ENCODE data around the gene CAPN5.

The CAPN5 gene

DNA sequence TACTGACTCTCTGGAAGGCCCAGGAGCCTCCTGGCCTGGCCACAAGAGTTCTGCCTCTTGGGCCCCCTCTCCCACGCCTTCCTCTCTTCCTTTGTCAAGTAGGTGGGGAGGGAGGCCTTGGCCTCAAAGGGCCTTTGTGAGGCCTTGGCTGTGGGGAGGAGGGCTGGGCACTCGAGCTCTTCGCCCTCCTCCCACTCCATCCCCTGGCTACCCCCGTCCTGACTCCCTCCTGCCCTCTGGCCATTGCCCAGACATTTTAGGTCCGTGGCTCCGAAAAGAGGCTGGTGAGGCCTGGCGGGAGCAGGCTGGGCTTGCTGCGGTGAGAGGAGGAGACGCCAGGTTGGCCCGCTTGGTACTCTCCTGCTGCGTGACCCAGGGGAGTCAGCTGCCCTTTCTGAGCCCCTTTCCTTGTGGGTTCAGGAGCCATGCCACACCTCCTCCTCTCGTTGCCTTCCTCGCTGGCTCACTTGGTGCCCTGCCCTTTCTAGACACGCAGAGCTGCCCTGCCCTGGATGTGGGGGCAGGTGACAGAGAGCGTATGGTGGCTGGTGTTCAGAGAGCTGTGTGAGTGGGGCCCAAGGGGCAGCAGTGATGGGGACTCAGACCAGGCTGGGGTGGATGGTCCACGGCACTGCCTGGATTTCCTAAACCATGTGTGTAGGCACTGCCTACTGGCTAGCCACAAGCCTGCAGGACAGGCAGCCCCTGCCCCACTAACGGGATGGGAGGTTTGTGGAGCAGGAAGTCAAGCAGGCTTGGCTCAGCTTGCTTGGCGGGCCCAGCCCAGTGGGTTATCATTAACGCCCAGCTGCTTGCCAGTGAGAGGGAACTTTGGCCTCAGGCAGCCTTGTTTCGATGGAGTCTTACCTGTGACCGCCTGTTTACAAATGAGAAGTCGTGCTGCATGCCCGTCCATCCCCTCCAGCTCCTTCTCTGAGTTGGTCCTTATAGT, 20.0 kb downstream of the CAPN5 start:
- H3K4me3 ChIP-seq (ENCODE audit: low read depth, low read length), result no peak overlapping the region
- no peak for DNase-seq (ENCODE audit: low read depth)
- TF ChIP-seq, protein P1, sequence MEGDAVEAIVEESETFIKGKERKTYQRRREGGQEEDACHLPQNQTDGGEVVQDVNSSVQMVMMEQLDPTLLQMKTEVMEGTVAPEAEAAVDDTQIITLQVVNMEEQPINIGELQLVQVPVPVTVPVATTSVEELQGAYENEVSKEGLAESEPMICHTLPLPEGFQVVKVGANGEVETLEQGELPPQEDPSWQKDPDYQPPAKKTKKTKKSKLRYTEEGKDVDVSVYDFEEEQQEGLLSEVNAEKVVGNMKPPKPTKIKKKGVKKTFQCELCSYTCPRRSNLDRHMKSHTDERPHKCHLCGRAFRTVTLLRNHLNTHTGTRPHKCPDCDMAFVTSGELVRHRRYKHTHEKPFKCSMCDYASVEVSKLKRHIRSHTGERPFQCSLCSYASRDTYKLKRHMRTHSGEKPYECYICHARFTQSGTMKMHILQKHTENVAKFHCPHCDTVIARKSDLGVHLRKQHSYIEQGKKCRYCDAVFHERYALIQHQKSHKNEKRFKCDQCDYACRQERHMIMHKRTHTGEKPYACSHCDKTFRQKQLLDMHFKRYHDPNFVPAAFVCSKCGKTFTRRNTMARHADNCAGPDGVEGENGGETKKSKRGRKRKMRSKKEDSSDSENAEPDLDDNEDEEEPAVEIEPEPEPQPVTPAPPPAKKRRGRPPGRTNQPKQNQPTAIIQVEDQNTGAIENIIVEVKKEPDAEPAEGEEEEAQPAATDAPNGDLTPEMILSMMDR (IDR thresholded peaks at IDR 0.05; ENCODE audit: insufficient read depth, low read depth, low read length, missing control alignments), result no peak

DNA sequence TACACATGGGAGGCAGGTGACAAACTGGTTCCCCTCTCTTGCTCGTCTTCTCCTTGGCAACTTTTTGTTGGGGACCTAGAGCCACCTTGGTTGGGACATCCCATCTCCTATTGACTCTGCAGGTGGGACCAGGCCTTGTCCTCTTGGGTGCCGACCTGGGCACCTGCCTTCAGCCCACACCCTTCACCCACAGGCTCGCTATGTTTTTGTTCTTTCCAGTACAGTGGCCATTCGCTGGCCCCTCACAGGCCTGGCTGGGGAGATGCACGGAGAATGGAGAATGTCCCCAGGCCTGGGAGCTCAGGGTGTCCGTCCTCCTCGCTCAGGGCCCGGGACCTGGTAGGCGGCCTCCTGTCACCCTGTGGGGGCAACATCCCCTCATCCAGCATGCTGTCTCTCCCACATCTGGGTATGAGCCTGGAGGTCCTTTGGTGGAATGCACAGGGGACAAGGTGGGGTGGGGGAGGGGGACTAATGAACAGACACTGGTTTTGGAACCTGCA, 21.0 kb downstream of the CAPN5 start:
- no peak for DNase-seq (ENCODE audit: low read depth)
- TF ChIP-seq, protein P1 (IDR thresholded peaks at IDR 0.05; ENCODE audit: insufficient read depth, low read depth, low read length, missing control alignments), result no peak
- H3K4me3 ChIP-seq (ENCODE audit: low read depth, low read length), result no peak overlapping the region

DNA sequence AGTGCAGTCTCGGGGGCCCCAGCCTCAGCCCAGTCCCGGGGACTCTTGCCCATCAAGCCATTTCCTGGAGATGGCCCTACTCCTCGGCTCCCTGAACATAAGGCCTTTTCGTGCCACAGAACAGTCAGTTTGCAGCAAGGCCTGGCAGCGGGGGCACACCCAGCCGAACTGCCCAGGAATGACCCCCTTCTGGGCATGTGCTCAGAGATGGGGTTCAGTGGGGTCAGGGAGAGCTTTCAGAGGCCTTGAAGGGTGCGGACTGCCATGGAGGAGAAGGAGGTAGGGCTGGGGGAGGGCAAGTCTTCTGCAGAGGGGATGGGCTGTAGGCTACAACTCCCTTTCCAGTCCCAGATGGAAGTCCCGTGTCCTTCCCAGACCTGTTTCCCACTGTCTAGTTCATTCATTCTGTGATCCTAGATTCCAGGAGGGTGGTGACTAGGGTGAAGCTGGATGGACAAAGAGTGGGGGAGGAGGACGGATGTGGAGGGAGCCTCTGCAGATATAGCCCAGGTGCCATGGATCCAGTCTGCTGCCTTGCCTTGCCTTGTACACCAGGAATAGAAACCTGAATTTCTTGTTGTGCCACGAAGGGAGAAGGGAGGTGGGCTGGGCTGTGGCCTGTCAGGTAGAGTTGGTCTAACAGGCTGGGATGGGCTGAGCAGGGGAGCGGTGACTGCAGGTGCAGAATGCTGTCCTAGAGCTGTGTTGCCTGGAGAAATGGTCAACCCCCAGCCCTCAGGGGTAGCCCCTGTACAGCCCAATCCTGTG, 21.6 kb downstream of the CAPN5 start:
- TF ChIP-seq, protein P1 (IDR thresholded peaks at IDR 0.05; ENCODE audit: insufficient read depth, low read depth, low read length, missing control alignments), result no peak
- no peak overlapping the region for H3K4me3 ChIP-seq (ENCODE audit: low read depth, low read length)
- DNase-seq (ENCODE audit: low read depth), result no peak

DNA sequence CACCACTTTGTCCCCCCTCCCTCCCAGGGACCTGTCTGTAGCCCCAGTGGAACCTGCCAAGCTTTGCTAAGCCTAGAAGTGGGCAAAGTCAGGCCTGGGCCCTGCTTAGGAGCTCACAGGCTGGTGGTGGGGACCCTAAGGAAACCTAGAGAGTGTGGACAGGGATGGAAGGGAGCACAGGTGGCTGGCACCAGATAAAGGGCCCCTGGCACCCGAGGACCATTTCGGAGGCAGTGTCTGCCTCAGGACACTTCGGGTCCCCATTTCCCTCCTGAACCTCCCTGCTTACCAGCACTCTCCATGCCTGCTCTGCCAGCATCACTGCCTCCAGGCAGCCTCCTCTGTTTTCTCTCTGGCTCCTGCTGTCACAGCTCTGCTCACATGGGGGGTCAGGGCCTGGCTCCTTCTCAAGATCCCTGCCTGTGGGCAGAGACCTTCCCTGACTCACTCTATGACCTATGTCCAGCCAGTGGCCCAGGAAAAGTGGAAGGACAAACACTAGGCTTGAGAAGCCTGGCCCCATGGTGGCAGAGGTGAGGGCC, 22.3 kb downstream of the CAPN5 start:
- H3K4me3 ChIP-seq (ENCODE audit: low read depth, low read length), result no peak overlapping the region
- TF ChIP-seq, protein P1 (IDR thresholded peaks at IDR 0.05; ENCODE audit: insufficient read depth, low read depth, low read length, missing control alignments), result no peak
- DNase-seq (ENCODE audit: low read depth), result no peak

DNA sequence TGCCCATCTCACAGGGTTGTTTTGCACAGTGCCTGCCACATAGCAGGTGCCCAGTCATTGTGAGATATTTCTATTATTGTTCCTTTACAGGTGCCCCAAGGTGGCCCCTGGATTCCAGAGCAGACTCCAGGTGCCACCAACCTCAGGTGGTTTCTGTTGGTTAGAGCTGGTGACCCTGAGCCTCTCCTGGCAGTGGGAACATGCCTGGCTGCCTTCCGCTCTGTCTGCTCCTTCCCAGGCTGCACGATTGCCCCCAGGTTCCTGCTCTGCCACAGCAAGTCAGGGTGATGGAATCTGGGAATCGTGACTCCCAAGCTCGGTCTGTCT, 23.2 kb downstream of the CAPN5 start:
- TF ChIP-seq, protein P1 (IDR thresholded peaks at IDR 0.05; ENCODE audit: insufficient read depth, low read depth, low read length, missing control alignments), result no peak
- no peak for DNase-seq (ENCODE audit: low read depth)
- H3K4me3 ChIP-seq (ENCODE audit: low read depth, low read length), result no peak overlapping the region

DNA sequence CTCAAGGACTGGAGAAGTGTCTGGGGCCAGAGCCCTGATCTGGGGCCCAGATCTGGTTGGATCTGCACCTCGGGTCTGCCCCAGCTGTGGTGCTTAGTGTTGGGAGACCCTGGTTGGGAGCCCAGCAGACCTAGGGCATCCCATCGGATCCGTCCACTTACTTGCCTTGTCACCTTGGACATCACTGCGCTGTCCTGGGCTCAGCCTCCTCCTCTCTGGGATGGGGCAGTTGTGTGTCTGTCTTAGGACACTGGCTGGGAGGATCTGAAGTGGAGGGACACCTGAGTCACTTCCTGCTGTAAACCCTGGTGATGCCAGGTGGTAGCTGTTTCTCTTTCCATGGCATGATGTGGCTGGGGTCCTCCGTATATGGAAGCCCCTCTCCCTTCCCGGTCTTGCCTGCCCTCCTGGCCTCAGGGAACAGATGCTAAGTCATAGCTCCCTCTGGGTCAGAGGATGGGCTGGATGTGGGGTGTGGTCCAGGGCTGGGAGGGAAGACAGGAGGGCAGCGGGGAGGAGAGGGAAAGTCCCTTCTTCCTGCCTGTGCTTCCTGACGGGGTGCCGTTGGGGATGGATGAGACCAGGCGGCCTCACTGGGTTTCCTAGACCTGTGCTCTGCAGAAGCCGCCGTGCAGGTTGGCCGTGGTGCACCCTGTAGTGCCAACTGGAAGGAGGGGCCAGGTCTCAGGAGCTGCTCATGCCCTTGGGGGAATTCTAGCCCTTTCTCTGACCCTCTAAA, 23.8 kb downstream of the CAPN5 start:
- TF ChIP-seq, protein P1 (IDR thresholded peaks at IDR 0.05; ENCODE audit: insufficient read depth, low read depth, low read length, missing control alignments), result no peak
- DNase-seq (ENCODE audit: low read depth), result no peak
- no peak overlapping the region for H3K4me3 ChIP-seq (ENCODE audit: low read depth, low read length)
